NCI-H2081 treated with DMSO at 0.1 percent for 48 hours (cell line): ENCODE data around the gene LYRM2.

Source experiments
- DNase-seq: peaks from one replicate; lab custom pipeline; 2025; lab: John Stamatoyannopoulos, UW

LYRM2 gene

GRCh38 chr6:89591745-89592144 lies 46.8 kb downstream of the LYRM2 start:
- DNase-seq = no peak

GRCh38 chr6:89590133-89590532 lies 48.4 kb downstream of the LYRM2 start:
- DNase-seq = no peak

DNA sequence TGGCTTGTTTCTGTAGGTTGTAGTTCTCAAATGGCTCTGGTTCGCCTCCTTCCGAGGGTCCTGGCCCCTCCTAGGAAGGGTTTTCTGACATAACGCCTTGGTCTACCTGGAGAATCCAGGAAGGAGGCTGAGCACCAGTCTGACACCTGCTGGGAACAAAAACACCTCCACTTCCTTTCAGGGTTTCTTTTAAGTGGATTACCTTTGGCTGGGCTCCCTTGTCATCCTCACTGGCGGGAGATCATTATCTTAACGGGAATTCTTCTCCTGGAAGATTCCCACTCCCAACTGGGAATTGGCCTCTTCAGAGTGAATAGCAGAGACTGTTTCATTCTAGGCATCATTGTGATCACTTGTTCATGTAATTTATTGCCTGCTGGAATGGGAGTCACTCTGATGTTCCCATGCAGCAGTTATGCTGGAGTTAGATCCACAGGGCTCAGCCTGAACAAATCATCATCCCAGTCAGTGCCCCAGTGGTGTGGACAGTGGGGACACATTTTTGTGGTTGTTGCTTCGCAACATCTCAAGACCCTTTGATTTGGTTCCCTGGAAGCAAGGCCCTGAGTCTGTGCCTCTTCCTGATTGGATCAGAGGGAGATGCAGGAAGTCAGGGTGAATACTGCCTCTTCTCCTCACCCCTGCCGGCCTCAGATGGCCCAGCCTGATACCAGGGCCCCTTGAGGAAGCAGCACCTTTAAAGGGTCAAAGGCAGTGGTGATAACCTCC lies 49.1 kb downstream of the LYRM2 start:
- no peak for DNase-seq

DNA sequence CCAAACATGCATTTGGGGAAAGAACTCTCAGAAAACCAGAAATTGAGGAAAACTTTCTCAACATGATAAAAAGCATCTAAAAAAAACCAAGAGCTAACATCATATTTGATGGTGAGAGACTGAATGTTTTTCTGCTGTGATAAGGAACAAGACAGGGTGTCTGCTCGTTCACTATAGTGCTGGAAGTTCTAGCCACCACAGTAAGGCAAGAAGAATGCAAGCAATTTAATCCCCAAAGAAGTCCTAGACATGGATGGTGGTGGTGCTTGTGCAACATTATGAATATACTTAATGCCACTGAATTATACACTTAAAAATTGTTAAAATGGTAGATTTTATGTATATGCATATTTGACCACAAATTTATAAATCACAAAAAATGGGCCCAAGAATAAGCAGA lies 53.4 kb downstream of the LYRM2 start:
- DNase-seq = no peak

GRCh38 chr6:89584539-89584938 lies 54.0 kb downstream of the LYRM2 start:
- no peak for DNase-seq

DNA sequence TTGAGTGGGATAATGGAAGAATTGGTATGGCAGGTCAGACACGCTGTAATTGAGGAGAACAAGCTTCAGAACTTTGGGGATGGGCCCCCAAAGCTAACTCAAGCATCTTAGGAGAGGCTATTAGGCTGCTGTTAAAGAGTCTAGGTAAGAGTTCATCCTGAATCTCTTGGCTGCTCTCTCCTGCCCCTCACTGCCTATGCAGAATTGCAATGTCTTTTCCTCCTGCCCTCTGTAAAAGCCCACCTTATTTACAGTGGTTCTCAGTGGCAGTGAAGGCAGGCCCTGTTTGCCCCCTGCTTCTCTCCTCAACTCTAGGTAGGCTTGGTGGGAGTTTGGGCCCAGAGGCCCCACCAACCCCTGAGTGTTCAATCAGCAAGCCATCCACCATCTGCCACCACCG lies 55.0 kb downstream of the LYRM2 start:
- DNase-seq = no peak

DNA sequence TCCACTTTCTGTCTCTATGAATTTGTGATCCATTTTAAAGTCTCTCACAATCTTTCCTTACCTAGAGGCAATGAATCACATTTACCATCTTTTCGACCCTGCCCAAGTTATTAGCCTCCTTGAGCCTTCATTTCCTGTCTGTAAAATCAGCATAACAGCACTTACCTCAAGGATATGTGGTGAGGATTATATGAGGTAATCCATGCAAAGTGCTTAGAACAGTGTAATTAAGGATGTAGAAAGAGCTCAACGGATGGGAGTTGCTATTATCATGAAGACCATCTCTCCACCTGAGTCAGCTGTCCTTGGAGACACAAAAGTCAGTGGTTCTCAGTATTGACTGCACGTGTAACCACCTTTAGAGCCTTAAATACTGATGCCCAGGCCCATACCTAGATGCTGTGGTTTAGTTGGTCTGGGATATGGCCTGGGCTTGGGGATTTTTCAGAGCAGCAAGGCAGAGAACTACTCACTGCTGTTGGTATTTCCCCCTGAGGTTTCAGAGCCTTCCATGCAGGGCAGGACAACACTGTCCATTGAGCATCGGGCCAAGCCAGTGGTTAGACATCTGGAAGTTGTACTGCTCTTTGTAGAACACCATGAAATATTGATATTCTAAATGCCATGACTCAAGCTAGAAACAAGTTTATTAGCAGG lies 55.8 kb downstream of the LYRM2 start:
- no peak for DNase-seq

GRCh38 chr6:89581689-89582088 lies 56.9 kb downstream of the LYRM2 start:
- DNase-seq = no peak

GRCh38 chr6:89580997-89581666 lies 57.4 kb downstream of the LYRM2 start:
- DNase-seq = no peak

GRCh38 chr6:89575562-89575960 lies 63.0 kb downstream of the LYRM2 start:
- DNase-seq = no peak

DNA sequence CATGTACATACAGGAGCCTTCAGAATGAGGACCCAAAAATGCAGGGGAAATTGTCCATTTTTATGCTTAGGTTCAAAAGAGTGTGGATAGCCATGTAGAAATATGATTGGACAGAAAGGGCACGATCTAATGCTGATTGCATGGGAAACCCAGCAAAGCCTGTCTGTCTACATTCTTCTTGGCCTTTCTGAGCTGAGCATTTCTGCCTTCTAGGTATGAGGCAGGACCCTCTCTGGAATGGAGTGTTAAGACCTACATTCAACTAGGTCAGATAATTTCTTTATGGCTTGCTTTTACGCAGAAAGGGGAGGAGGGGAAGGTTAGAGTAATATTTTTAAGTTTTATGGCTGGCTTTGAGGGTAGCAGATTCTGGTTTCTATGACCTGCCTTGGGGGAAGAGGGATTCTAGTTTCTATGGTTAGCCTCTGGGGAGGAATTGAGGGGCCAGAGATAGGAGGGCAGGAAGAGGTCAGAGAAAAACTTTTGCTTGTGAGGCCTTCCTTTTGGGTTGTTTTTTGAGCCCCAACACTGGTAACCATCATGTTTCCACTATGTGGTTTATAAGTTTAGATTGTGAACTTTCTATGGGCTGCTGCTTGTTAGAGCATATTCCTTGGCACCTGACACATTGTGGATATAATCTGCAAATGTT lies 63.5 kb downstream of the LYRM2 start:
- no peak for DNase-seq

DNA sequence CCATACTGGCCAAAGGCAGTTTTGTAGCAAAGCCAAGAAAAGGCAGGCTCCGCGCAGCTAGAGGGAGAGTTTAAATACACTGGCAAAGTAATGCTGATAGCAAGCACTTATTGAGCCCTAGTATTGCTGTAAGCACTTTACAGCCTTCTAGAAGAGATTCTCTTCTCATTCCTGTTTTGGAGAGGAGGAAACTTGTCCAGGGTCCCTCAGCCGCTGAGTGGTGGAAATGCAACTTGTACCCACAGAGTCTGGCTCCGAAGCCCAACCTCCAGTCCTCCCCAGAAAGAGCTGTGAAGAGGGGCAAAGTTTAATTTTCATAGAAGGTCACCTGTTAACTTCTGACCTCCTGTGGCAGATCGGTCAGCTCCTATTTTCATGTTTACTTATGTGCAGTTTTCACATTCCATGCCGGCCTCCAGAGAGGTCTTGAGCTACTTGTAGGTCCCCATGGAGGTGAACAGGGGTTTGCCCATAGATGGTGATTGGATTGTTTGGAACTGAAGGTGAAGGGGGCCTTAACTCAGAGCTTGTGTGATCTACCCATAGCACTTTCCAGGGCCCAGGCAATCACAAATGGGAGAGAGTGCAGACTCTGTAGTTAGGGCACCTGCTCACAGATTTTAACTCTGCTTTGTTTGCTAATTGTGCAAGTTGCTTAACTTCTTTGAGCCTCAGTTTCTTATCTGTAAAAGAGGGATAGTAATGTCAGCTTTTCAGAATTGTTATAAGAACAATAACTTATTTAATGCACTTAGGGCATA lies 70.7 kb downstream of the LYRM2 start:
- no peak for DNase-seq

- DNase-seq = no peak
Observed at GRCh38 chr6:89566930-89567629, 71.5 kb downstream of the LYRM2 start.

DNA sequence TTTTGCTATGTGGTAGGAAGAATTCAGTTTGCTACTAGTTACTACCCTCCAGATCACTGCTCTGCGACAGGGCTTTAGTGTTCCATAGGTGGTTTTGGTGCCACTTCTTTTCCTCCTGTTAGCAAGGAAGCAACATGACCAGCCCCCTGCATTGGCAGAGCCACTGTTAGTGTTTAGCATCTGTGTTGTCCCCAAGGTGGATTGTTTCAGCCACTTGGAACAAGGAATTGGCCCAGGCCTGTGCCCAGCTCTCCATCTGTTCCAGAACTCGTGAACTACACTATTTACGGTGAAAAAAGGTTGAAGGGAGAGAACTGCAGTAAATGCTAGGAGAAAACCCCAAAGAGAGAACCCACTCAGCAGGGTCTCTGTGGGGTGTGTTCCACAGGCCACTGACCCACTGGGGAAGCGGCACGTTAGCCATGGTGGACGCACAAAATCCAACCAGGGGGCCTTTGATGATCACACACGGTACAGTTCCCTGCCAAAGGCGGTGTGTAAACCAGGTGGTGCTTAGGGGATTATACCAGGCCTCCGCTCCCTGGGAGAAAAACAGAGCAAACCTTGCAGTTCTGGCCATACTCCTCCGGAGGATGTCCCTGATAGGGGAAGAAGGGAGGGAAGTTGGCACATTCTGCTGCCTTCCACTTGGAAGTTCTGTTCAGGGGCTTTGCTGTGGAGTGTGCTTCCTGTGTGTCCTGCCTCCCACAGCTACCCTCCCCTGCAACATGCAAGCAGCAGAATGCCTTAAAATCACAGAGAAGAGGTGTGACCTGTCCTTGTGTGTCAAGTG lies 72.3 kb downstream of the LYRM2 start:
- no peak for DNase-seq

DNA sequence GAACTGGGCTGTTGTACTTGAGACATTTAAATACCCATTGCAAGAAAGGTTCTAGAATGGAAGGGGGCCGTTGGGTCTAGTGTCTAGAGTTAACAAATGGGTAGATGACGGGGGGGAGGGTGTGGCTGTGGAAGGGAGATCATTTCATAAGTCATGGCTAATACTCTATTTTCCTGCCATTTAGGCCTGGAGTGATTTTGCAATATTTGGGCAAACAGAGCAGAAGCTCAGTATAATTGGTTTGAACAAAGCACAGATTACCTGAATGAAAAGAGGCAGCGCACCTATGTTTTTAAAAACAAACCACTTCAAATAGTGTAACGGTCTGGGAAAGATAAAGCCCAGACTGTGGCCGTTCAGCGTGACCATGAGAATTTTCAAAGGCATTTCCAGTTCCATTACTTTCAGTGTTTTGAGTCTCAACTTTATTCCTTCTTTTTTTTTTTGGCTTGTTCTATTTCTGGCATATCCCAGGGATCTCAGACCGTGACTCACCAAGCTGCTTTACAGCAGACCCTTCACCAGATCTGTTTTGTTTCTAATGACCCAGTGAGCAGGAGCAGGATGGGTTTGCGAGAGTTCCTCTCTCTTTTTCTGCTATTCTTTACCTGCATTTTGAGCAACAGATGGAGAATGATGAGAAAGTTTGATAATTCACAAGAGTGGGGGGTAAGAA lies 73.7 kb downstream of the LYRM2 start:
- no peak for DNase-seq

DNA sequence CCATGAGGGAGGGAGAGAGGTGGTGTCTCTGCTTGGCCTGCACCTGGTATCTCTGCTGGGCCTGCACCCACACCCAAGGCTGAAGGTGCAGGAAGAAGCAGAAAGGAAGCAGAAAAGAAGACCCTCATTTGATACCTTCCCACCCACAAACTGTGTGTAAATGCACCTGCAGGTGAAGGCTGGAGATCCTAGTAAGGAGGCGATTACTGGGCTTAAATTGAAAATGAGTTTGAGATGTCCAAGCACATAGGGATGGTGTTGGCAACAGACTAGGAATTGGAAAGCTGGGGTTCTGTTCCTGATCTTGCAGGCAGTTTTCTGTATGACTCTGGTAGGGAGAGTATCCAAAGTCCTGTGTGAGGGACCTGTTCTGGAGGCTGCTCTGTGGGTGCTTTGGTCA lies 74.7 kb downstream of the LYRM2 start:
- DNase-seq = no peak

DNA sequence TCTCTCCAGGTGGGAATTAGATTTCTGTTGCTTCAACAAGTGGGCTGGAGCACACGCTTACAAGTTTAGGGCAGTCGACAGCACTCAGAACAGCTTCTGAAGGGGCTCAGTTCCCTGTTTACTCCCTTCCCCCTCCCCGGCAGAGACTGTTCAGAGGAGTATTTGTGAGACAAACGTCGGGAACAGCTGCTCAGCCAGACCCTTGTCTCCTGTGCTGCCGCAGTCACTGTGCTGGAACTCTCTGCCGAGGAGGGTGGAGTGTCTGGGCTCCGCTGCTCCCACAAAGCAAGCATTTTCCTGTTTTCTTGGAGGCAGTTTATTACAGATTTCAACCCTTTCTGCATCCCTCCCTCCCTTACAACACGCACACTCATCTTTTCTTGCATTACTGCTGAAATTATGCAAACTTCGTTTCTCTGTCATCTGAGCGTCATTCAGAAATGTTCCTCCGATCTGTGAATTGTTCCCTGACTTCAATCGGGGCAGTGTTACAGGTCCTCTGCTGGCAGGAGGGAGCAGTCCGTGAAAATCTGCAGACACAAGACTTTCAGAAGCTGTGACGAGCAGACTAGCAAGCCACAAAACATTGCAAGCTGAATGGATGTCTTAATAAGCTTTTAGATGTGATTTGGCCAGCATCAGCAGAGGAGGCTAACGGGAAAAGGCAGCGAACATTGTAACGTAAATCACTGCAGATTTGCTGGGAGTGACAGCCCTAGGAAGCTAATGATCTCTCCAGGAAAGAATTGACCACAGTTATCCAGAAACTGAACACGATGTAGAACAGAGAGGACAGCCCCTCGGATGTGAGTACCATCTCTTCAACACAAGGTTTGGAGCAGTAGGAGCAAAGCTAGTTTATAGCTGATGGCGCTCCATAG lies 76.2 kb downstream of the LYRM2 start:
- DNase-seq = no peak

- no peak for DNase-seq
Observed at GRCh38 chr6:89559487-89559886, 79.1 kb downstream of the LYRM2 start.

GRCh38 chr6:89555806-89556205 lies 82.7 kb downstream of the LYRM2 start:
- DNase-seq = no peak
